WERI-Rb-1 (cell line): ENCODE results near the gene STRIP2.

ENCODE experiments used
- DNase-seq: peaks from one replicate; pipeline ENCODE4 v3.0.0-alpha.2; 2020
- H3K27ac ChIP-seq: fragments of 250-450 bp; sonication (Bioruptor Pico); 2 replicates; pipeline ENCODE4 v1.5.1; 2020; ENCODE audit warnings: mild to moderate bottlenecking, moderate library complexity
- H3K27me3 ChIP-seq: fragments of 250-450 bp; sonication (Bioruptor Pico); 2 replicates; pipeline ENCODE4 v1.5.1; 2021; ENCODE audit warnings: mild to moderate bottlenecking, low read depth, moderate library complexity; ENCODE audit not compliant: insufficient read depth, severe bottlenecking
- H3K36me3 ChIP-seq: fragments of 250-450 bp; sonication (Bioruptor Pico); 2 replicates; pipeline ENCODE4 v1.5.1; 2020; ENCODE audit warnings: mild to moderate bottlenecking, moderate library complexity
- H3K4me3 ChIP-seq: 2 replicates; pipeline ENCODE4 v1.5.1; 2011; ENCODE audit warnings: low read depth, mild to moderate bottlenecking, control low read depth, low read length
- H3K9me3 ChIP-seq: fragments of 250-450 bp; sonication (Bioruptor Pico); 2 replicates; pipeline ENCODE4 v1.5.1; 2021; ENCODE audit warnings: mild to moderate bottlenecking, moderate library complexity; ENCODE audit not compliant: severe bottlenecking
- TF ChIP-seq, protein P1 (sequence below): IDR thresholded peaks from 2 replicates; pipeline ENCODE4 v1.5.1; 2011; ENCODE audit warnings: low read depth, mild to moderate bottlenecking, control low read depth, inconsistent platforms, low read length

Gene STRIP2

GRCh38 chr7:129427526-129428045 is 6.6 kb upstream of the STRIP2 start:
- TF ChIP-seq, protein P1, sequence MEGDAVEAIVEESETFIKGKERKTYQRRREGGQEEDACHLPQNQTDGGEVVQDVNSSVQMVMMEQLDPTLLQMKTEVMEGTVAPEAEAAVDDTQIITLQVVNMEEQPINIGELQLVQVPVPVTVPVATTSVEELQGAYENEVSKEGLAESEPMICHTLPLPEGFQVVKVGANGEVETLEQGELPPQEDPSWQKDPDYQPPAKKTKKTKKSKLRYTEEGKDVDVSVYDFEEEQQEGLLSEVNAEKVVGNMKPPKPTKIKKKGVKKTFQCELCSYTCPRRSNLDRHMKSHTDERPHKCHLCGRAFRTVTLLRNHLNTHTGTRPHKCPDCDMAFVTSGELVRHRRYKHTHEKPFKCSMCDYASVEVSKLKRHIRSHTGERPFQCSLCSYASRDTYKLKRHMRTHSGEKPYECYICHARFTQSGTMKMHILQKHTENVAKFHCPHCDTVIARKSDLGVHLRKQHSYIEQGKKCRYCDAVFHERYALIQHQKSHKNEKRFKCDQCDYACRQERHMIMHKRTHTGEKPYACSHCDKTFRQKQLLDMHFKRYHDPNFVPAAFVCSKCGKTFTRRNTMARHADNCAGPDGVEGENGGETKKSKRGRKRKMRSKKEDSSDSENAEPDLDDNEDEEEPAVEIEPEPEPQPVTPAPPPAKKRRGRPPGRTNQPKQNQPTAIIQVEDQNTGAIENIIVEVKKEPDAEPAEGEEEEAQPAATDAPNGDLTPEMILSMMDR: no peak
- no peaks in the 10 kb centered on the region for H3K27me3 ChIP-seq
- no peak overlapping the region for H3K27ac ChIP-seq
- no peaks in the 10 kb centered on the region for H3K9me3 ChIP-seq
- DNase-seq: no peak
- H3K4me3 ChIP-seq: no peak overlapping the region
- H3K36me3 ChIP-seq: no peaks in the 10 kb centered on the region

DNA sequence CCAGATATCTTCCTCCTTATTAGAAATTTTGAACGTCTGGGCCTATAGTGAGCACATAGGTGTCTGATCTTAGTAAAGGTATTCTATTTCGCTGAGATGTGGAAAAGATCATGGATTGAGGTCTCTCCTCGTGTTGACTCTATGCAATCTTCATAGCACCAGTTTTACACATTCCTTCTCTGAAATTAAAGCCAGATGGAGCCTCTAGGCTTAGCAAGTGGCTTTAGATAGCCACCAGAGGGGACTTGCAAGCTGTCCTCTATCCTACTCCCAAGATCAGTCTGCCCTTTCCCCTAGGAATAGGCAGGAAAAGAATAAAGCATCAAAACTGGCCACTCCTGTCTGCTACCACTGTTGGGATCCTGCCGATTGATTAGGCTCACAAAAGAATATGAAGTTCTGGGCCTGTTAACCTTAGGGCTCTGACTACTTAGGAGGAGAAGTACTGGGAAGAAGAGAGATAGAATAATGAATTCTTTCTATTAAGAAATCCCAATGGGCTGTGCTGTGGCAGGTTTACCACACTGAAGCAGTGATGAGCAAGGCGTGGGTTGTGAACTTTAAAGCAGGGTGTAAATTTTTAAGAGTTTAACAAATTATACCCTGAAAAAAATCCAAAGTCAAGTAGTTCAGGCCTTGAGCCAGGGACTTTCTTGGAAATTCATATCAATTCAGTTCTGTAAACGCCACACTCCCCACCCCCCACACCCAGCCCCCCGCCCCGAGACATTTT is 2.2 kb upstream of the STRIP2 start:
- TF ChIP-seq, protein P1: 0 out of 2 replicates have a peak, but pooled peaks have one; percentile 30
- no peak overlapping the region for H3K4me3 ChIP-seq
- no peaks in the 10 kb centered on the region for H3K9me3 ChIP-seq
- H3K27me3 ChIP-seq: no peaks in the 10 kb centered on the region
- H3K27ac ChIP-seq: peak overlapping the region; percentile 44
- DNase-seq: peak; percentile 42
- H3K36me3 ChIP-seq: peaks cover 3% of the 10 kb centered on the region; the same call in 1 of the 2 replicates

DNA sequence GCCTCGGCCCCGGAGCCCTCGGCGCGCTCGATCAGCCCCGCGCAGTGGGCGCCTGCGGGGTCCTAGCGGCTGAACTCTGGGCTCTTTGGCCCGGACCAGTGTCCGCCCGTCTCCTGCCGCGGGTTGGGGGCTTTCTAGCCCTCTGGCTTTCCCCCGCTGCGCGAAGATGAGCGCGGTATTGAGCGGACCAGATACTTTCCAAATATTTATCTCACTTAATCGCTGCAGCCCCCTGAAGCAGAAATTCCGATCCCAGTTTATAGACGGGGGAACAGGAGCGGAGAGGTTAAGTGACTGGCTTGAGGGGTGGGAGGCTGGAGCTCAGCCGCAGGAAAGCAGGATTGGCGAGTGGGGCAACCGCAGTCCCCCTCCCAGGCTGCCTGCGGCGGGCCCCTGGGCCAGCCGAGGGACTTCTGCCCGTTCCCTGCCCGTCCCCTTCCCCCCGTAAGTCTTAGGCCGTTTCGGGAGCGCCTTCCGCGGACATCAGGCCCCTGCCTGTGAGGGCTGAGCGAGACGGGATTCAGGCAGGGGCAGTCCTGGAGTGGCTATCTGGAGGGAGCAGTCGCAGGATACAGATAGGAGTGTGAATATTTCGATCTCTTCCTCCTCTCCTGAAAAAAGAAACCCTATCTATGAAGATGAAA is 565 bp downstream of the STRIP2 start:
- peaks cover 11% of the 10 kb centered on the region for H3K36me3 ChIP-seq
- H3K27me3 ChIP-seq: no peaks in the 10 kb centered on the region
- peak overlapping the region; percentile 95 for H3K4me3 ChIP-seq
- H3K9me3 ChIP-seq: no peaks in the 10 kb centered on the region
- TF ChIP-seq, protein P1: no peak
- DNase-seq: peak; percentile 24
- peak overlapping the region; percentile 88 for H3K27ac ChIP-seq

DNA sequence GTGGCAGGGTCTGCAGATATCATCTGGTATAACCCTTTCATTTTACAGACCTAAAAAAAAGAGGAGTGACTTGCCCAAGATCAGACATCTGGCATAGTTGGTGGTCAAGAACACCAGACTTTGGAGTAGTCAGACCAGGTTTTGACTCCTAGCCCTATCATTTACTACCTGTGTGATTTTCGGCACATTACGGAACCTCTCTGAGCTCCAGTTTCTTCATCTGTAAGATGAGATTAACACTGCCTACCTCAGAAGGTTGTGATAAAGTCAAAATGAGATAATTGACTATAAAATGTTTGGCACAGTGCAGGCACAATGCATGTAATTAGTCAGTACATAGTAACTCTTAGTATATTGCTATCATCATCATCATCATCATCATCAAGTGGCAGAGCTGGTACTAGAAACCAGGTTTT is 1.2 kb downstream of the STRIP2 start:
- TF ChIP-seq, protein P1: no peak
- no peak overlapping the region for H3K27ac ChIP-seq

GRCh38 chr7:129436335-129436923 is 2.2 kb downstream of the STRIP2 start:
- Histone ChIP-seq H3K27ac (peak overlapping the region; percentile 18; the same call in 1 of the 2 replicates), H3K36me3 (peaks cover 24% of the 10 kb centered on the region), H3K9me3 (no peaks in the 10 kb centered on the region), H3K4me3 (no peak overlapping the region), H3K27me3 (no peaks in the 10 kb centered on the region)
- DNase-seq: peak; percentile 42
- TF ChIP-seq, protein P1: no peak

More for the DNA sequence above, 1.2 kb downstream of the STRIP2 start:
- DNase-seq: no peak
- H3K9me3 ChIP-seq: no peaks in the 10 kb centered on the region
- peak overlapping the region; percentile 95 for H3K4me3 ChIP-seq
- no peaks in the 10 kb centered on the region for H3K27me3 ChIP-seq
- peaks cover 17% of the 10 kb centered on the region for H3K36me3 ChIP-seq
